HG02610 (cell line): ENCODE measurements around the gene ZNF862.

ENCODE experiments used
- ATAC-seq: cut with Tn5 transposase; IDR thresholded peaks from one replicate; pipeline ENCODE4 v1.9.1; 2021; ENCODE audit warnings: mild to moderate bottlenecking, moderate library complexity; ENCODE audit not compliant: unreplicated experiment

ZNF862 gene

DNA sequence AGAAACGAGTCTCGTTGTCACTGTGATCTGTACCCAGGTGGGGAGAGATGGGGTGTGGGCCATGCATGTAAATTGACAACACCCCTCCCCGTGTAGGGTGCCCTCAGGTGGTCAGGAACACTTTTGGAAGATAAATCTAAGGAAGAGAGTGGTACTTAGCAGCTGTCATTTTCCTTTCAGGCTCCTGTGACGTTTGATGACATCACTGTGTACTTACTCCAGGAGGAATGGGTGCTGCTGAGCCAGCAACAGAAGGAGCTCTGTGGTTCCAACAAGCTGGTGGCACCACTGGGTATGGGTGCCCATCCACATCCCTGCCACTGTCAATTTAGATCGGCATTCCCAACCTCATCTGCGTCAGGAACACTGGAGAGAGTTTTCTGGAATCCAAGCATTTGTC is 6.3 kb downstream of the ZNF862 start:
- ATAC-seq: no peak

DNA sequence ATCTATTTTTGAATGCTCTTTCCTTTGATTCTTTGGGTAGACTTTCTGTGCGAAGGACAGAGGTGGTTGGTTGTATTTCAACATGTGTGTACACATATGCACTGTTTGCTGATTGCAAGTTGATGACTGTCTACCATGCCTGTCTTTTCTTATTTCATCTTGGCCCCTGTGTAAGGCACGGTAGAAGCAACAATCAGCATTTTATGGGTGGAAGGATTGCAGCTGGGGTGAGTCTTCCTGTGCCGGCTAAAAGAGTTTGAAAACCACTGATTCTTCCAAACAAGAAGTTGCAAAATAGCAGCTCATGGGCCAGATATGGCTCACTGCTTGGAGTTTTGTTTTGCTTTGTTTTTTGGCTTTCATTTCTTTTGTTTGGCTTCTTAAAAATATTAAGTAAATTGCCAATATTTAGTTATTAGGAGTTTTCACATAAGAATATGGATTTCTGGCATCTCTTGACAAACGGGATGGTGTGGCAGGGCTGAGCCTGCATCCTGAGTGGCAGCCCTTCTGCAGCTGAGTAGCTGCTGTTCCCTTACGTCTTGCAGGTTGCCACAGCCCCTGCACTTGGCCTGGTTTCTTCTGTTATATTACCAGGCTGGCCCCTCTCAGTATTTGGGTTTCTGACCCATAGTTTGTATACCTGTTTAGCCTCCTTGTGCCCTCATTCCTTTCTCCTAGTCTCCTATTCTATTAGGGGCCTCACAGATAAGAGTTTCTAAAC is 7.2 kb downstream of the ZNF862 start:
- no peak for ATAC-seq

DNA sequence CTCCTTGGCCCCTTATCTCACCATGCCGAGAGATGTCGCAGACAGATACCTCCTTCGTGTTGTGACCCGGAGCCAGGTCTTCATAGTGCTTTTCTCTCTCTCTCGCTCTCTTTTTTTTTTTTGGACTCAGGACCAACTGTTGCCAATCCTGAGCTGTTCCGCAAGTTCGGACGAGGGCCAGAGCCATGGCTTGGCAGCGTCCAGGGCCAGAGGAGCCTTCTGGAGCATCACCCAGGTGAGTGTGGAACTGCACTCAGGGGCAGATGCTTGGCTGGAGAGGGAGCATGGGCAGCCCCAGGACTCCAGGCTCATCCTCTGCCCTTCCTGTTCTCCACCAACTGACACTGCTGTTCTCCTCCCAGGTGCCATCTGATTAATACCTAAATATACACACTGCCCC is 7.8 kb downstream of the ZNF862 start:
- no peak for ATAC-seq

DNA sequence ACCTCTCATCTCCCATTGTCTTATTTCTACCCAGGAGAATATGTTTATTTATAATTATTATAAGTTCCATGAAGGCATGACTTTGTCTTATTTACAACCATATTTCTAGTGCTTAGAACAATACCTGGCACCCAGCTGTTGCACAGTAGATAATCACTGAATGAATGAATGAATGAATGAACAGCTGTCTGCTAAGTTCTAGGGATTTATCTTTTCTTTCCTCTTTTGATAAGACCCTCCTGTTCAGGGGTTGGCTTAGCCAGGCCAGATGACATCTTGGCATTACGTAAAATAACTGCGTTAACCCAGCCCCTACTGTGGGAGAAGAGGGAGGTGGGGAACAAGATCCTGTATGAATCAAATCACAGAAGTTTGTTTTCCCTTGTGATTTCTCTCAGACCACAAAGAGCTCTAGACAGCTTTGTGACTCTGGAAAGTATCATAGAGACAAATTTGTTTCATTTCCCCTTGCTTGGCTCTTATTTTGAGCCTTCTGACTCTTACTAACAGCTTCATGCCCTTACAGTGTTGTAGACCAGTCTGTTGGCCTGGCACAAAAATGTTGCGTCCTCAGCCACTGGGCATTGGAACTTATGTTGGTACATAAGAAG is 8.4 kb downstream of the ZNF862 start:
- ATAC-seq: peak; percentile 85

DNA sequence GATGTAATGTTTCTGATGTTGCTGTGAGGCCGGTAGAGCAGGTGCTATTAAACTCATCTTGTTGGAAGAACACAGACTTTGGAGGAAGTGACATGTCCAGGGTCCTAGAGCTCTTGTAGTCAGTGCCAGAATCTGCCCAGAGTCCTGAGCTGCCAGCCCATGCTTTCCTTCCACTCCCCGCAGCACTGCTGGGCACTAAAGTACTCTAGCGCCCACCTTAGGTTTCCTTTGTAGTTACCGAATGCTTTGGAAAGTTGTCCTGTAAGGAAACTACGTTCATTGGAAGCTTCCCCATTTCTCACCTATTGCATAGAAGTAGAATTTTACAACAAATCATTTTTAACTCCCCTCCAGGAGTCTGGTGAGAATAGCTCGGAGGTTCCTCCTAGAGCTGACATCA is 11.0 kb downstream of the ZNF862 start:
- ATAC-seq: no peak

DNA sequence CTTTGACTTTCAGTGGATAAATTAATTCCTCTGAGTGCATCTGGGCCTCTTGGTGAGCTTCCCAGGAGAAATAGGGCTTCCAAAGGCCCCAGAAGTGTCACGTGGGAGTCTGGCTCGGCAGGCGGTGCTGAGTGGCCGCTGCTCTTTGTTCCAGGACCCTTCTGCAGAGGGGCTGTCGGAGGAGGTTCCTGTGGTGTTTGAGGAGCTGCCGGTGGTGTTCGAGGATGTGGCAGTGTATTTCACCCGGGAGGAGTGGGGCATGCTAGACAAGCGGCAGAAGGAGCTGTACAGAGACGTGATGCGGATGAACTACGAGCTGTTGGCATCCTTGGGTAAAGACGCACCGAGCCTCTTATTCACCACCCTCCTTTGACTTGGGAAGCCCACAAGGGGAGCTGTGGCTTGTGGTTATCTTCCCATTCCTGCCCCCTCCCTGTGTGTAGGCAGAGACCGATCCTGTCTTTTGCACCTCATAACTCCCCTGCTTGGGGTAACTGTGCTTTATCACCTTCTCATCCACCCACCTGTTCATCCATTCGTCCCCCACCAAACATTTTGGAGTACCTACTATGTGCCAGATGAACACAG is 11.9 kb downstream of the ZNF862 start:
- ATAC-seq: no peak

DNA sequence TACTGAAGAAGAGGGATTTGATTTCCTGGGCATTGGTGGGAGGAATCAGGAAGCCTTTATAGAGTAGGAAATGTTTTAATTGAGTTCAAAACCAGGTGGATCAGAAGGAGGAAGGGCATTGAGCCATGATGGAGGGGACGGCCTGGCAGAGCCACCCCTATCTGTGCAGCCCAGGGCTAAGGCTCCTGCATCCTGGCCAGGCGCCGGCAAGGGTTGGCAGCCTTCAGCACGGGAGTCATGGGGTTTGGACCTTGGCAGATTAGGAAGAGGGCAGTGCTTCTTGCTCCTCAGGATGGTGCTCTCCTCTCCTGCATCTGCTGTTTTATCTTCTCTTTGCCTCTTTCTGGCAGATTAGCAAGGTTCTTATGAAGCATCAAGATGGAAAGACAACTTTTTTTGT is 12.5 kb downstream of the ZNF862 start:
- no peak for ATAC-seq

DNA sequence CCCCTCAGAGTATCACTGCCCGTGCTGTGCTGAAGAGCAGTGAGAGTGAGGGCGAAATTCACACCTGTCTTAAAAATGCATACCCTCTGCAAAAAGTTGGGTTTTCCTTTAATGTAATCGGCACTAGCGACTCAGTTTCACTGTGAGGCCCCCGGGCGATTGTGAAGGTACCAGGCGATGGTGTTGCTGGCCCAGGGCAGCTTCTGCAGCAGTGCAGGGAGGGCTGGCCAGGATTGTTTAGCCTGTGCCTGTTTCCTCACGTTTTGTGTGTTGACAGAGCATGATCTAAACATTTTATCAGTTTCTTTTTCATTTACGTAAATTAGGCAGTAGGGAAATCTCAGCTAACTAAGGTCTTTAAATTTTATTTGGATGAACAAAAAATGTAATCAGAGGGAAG is 13.3 kb downstream of the ZNF862 start:
- no peak for ATAC-seq

DNA sequence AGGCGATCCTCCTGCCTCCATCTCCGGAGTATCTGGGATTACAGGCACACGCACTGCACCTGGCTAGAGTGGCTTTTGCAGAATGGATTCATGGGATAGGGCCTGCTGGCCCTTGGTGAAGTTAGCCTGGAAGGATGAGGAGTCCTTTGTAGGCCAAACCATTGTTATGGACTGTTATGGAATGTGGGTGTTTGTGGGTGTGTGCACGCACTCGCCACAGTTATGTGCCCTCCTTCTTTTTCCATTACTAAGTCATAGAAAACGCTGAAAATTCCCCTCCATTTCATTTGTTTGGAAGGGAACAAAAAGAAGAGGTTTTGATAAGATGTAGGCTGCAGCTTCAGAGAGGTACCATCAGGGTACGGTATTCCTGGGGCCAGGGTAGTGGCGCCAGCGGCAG is 15.0 kb downstream of the ZNF862 start:
- no peak for ATAC-seq

DNA sequence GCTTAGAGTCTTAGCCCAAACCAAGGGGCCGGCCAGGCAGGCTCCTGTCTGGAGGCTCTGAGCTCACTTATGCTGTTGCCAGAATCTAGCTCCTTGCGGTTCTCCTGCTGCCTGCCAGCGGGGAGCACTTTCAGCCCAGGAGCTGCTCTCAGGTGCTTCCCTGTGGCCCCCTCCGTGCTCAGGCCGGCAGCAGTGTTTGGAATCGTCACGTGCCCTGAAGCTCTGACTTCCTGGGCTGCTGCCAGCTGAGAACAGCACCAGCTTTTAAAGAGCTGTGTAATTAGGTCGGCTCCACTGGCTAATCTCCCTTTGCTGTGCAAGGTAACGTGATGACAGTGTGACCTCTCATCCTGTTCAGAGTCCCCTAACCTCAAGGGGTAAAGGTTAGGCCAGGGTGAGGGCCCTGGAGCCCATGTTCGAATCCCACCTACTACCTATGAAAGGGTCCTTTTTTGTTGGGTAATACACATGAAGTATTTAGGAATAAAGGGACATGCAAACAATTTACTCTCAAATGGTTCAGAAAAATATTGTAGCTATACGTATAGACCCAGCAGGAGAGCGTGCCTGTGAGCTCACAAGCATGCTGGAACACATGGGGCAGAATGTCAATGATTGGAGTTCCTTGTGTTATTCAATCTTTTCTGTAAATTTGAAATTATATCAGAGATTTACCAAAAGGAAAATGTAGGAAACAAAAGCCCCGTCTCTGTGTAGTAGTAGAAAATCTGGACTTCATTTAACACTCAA is 16.6 kb downstream of the ZNF862 start:
- no peak for ATAC-seq

DNA sequence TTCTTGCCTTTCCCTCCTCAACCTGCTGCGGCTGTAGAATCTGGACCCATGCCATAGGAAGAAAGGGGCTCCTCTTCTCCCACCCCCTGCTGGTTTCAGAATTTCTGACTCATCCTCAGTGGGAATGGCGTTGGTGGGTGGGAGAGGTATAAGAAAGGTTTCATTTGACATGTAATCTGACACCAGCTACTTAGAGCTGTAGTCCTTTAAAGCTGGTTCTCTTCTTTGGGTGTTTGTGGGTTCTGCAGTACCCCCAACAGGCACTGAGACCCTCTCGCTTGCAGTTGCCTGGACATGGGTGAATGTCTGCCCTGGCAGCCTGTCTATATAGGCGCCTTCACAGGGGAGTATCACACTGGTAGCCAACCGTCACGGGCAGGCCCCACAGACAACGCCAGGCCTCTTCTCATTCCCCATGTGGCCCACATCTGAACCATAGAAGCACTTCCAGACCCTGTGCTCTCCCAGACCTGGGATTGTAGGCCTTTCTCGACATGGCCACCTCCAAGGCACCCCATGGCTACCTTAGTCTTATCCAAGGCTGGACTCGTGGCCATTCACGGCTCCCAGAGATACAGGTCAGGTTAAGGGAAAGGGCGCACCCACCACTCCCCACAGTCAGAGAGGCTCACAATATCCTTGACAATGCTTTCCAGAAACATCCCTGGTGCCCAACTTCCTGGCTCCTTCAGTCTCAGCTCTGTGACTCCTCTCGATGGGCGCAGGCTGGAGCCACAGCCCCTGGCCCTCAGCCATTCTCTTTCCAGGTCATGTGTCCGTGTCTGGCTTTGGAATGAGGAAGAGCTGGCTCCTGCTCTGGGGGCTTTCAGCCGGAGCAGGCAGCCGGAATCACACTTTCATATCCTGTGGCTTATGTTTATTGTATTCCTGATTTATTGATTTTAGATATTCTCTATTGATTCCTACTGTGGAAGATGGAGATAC is 17.5 kb downstream of the ZNF862 start:
- ATAC-seq: no peak

DNA sequence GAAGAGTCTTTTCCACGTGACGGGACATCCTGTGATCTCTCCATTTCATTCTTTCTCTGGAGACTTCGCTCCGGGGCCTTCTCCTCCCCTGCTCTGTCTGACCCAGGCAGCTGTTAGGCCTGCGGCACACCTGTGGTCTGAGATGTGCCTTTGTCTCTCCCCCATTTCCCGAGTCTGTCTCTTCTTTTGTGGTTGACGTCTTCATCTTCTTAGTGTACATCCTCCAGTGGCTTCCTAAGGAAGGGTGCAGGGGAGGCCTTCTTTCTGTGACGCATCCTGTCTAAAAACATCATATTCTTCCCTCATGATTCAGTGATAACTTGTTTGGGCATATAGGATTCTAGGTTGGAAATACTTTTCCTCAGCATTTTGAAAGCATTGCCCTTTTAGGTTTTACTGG is 18.4 kb downstream of the ZNF862 start:
- ATAC-seq: no peak

DNA sequence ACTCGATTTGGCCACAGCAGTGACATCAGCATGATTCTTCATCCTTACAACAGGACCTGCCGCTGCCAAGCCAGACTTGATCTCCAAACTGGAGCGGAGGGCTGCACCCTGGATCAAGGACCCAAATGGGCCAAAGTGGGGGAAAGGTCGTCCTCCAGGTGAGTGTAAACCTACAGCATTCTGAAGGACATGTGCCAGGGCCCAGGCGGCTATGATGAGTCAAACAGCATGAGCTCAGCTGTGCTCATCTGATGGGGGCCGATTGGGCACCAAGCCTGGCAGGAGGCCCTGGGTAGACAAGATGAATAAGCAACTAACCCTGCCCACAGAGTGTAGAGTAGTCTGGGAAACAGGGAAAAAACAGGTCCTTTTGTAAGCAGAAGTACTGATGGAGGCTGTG is 21.2 kb downstream of the ZNF862 start:
- ATAC-seq: no peak

DNA sequence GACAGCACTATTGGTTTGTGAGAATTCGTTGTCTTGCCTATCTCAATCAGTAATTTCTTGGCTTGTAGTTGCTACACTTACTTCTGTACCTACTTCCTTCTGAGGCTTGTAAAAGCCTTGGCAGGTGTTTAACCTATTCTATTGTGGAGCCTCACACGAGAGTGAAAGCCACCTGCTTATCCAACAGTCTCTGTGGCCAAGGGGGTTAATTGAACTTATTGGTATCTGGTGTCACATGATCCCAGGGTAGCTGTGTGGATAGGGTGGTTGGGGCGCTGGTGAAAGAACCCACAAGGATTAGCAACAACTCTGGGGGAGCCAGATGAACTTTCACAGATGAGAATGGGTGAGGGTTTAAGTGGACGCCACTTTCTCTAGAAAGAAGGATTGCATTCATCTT is 21.7 kb downstream of the ZNF862 start:
- ATAC-seq: no peak

DNA sequence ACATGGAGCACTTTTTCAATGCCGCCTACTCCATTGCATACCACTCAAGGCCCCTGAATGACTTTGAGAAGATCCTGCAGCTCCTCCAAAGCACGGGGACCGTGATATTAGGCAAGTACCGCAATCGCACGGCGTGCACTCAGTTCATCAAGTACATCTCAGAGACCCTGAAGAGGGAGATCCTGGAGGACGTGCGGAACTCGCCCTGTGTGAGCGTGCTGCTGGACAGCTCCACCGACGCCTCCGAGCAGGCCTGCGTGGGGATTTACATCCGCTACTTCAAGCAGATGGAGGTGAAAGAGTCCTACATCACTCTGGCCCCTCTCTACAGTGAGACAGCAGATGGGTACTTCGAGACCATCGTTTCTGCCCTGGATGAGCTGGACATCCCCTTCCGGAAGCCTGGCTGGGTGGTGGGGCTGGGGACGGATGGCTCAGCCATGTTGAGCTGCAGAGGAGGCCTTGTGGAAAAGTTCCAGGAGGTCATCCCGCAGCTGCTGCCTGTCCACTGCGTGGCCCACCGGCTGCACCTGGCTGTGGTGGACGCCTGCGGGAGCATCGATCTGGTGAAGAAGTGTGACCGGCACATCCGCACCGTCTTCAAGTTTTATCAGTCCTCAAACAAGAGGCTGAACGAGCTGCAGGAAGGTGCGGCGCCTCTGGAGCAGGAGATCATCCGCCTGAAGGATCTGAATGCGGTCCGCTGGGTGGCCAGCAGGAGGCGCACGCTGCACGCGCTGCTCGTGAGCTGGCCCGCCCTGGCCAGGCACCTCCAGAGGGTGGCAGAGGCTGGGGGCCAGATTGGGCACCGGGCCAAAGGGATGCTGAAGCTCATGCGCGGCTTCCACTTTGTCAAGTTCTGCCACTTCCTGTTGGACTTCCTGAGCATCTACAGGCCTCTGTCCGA is 22.9 kb downstream of the ZNF862 start:
- ATAC-seq: no peak

DNA sequence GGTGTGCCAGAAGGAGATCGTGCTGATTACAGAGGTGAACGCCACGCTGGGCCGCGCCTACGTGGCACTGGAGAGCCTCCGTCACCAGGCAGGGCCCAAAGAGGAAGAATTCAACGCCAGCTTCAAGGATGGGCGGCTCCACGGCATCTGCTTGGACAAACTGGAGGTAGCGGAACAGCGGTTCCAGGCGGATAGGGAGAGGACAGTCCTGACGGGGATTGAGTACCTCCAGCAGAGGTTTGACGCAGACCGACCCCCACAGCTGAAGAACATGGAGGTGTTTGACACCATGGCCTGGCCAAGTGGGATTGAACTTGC is 23.5 kb downstream of the ZNF862 start:
- no peak for ATAC-seq

DNA sequence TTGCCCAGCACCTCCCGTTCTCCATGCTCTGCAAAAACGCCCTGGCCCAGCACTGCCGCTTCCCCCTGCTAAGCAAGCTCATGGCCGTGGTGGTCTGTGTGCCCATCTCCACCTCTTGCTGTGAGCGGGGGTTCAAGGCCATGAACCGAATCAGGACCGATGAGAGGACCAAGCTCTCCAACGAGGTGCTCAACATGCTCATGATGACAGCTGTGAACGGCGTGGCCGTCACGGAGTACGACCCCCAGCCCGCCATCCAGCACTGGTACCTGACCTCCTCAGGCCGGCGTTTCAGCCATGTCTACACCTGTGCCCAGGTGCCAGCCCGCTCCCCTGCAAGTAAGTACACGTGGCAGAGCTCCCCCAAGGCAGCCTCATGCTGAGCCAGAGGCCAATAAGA is 24.0 kb downstream of the ZNF862 start:
- no peak for ATAC-seq

DNA sequence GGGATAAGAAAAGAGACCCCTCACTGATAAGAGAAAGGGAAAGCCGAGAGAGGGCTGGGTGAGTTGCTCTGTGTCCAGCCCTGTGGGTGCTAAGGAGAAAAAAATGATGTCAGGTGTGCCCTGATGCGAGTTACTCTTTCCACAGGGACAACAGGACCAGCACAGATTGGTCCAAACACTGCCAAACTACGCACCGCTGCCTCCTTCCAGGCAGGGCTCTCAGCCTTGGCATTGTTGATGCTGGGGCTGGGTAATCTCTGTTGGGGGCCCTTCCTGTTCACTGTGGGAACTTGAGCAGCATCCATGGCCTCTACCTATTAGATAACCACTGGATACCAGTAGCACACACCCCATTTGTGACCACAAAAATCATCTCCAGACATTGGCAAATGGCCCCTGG is 25.3 kb downstream of the ZNF862 start:
- ATAC-seq: no peak

DNA sequence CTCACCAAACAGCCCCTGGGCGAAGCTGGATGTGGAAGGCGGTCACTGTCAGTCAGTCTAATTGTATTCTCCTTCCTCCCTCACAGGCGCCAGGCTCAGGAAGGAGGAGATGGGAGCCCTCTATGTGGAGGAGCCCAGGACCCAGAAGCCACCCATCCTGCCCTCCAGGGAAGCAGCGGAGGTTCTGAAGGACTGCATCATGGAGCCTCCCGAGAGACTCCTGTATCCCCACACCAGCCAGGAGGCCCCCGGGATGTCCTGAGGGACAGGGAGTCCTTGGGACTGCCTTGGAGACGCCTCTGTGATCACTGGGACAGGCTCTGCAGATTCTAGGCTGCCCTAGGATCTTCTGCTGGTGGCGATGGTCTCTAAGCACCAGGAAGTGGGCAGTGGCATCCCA is 25.8 kb downstream of the ZNF862 start:
- no peak for ATAC-seq

DNA sequence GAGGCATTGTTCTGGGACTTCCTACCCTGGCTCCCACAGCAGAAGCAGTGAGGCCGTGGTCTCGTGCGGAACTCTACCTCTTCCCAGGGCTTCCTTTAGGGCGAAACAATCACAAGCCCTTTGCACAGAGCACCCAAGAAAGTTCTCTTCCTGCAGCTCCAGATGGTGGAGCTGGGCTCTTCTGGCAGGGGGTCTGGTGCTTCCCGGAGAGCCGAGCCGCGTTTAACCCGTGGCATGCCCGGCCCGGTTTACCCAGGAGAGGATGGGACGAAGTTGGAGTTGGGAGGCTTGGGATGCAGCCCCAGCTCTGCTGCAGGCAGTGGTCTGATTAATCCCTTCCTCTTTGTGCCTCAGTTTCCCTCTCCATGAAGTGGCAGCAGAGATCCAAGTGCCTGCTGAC is 26.6 kb downstream of the ZNF862 start:
- no peak for ATAC-seq
